Measurements from ENCODE around the gene HMGA1. TPM values are rescaled to one million over a fixed set of nuclear protein-coding genes. Genes with fewer than 3 reads are reported as not detected.

HMGA1 gene
- polyA plus RNA-seq, 3 donors = 11.4 to 37.9 (median 17.6) TPM

DNA sequence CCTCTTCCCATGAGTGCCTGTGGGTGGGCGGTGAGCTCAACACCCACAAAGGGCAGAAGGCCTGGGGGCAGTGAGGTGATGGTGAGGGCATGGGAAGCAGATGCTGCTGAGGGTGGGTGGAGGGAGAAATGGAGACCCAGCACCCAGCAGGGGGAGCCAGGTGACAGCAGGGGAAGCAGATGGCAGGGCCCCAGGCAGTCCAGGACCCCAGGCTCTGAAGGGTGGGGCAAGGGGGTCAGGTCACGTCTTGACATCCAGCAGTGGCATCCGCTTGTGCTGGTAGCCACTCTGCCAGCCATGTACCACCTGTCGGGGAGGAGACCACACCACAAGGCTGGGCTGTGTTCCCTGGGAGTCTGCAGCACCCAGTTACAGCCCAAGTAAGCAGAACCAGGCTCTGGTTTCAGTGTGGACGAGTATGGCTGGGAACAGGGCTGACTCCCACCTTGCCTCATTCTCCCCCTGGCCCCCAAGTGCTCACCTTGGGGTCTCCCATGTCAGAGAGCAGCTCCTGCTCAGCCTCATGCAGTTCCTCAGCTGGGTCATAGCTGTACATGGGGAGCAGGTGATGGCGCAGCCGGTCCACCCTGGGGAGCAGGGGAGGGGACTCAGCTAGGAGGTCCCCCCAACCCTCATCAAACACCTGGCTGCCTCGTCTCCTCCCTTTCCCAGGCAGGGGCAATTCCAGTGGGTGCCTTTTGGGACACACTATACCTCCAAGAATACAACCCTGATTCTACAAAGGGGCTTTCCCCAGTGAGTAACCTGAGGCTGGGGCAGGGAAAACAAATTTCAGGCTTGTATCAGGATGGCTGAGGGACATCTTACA lies 10.1 kb downstream of the HMGA1 start:
- Histone ChIP-seq H3K27me3 (ENCODE audit: control insufficient read depth in 2 of 2, insufficient read depth in 2 of 2, low read length in 2 of 2) (no peaks in the 10 kb centered on the region), H3K9me3 (replicated peaks in 1 of 2; ENCODE audit: control insufficient read depth in 1 of 2, insufficient read depth in 1 of 2, low read length in 2 of 2) (no peaks in the 10 kb centered on the region), H3K4me2 (replicated peaks; ENCODE audit: extremely low read depth, low read length, poor library complexity, severe bottlenecking) (no peak overlapping the region), H3K36me3 (replicated peaks in 1 of 2; ENCODE audit: control insufficient read depth in 1 of 2, insufficient read depth in 2 of 2, low read length in 2 of 2) (peaks cover 16 to 19% of the 10 kb centered on the region in 2 donors), H4K20me1 (ENCODE audit: insufficient read depth, low read length) (peaks cover 50% of the 10 kb centered on the region), H3K79me2 (ENCODE audit: insufficient read depth, low read length) (peaks cover 8% of the 10 kb centered on the region), H3K27ac (ENCODE audit: low read depth in 1 of 2, low read length in 2 of 2) (peak overlapping the region in 1 of 2 donors; percentile 11), H3K4me1 (ENCODE audit: control insufficient read depth in 1 of 2, insufficient read depth in 2 of 2, low read length in 2 of 2) (peaks cover 39 to 50% of the 10 kb centered on the region in 2 donors), H2AFZ (ENCODE audit: insufficient read depth, low read depth, low read length, poor library complexity, severe bottlenecking) (no peak overlapping the region), H3K9ac (ENCODE audit: insufficient read depth, low read length, poor library complexity, severe bottlenecking) (no peak overlapping the region), H3K4me3 (replicated peaks in 1 of 3; ENCODE audit: low read depth in 2 of 3, low read length in 3 of 3) (no peak overlapping the region)
- Mint-ChIP-seq H3K27ac (peak overlapping the region; percentile 33 to 82 (median 60)), H3K36me3 (peaks cover 33 to 40% of the 10 kb centered on the region in 2 donors), H3K4me3 (no peak overlapping the region), H3K9me3 (no peaks in the 10 kb centered on the region), H3K4me1 (peaks cover 65% of the 10 kb centered on the region), H3K27me3 (ENCODE audit: low read depth in 3 of 3) (no peaks in the 10 kb centered on the region)
- TF ChIP-seq, protein P1, sequence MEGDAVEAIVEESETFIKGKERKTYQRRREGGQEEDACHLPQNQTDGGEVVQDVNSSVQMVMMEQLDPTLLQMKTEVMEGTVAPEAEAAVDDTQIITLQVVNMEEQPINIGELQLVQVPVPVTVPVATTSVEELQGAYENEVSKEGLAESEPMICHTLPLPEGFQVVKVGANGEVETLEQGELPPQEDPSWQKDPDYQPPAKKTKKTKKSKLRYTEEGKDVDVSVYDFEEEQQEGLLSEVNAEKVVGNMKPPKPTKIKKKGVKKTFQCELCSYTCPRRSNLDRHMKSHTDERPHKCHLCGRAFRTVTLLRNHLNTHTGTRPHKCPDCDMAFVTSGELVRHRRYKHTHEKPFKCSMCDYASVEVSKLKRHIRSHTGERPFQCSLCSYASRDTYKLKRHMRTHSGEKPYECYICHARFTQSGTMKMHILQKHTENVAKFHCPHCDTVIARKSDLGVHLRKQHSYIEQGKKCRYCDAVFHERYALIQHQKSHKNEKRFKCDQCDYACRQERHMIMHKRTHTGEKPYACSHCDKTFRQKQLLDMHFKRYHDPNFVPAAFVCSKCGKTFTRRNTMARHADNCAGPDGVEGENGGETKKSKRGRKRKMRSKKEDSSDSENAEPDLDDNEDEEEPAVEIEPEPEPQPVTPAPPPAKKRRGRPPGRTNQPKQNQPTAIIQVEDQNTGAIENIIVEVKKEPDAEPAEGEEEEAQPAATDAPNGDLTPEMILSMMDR (IDR thresholded peaks at IDR 0.05) = peak; percentile 27
- DNase-seq = peak in 1 of 3 donors; percentile 52
- intact Hi-C loops (cut with micrococcal nuclease) = loop anchor here in 1 of 2 donors (5.0 kb wide), 1 partner anchor 49 kb away; no protein-coding TSS in a partner anchor
- 75% methylated on average over 5 of the region's 8 CpGs for WGBS (ENCODE audit: insufficient coverage)

DNA sequence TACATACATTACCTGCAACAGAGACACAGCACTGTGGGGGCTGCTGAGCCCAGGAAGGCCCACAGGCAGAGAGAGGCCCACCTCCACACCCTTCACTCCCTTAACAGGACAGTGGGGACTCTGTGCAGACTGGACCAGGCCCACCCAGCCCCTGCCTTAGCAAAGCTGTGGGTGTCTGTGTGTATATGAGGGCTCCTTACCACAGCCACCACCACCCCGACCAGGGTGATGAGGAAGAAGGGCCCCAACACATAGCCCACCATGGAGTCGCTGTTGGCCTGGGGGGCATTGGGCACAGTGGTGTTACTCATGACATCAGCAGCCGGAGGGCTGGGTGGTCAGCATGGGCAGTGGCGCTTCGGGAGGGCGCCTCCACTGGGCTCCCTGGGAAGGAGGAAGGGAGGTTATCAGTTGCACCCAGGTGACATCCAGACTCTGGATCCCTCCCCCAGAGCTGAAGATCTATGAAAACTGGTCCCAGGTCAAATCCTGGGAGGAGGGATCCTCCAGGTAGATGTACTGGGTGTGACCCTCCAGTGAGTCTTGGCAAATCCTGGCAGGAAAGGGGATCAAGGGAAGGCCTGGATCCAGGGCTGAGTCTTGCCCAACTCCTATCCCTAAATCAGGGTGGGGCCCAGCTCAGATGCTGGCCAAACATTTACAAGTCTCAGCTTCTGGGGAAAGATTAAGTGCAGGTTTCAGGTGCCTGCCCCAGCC lies 11.0 kb downstream of the HMGA1 start:
- H3K4me1 Mint-ChIP-seq = peaks cover 65% of the 10 kb centered on the region
- H3K9me3 Mint-ChIP-seq = no peaks in the 10 kb centered on the region
- Histone ChIP-seq H3K9me3 (replicated peaks in 1 of 2; ENCODE audit: control insufficient read depth in 1 of 2, insufficient read depth in 1 of 2, low read length in 2 of 2) (no peaks in the 10 kb centered on the region), H3K4me2 (replicated peaks; ENCODE audit: extremely low read depth, low read length, poor library complexity, severe bottlenecking) (peak overlapping the region; percentile 96), H3K4me3 (replicated peaks in 1 of 3; ENCODE audit: low read depth in 2 of 3, low read length in 3 of 3) (peak overlapping the region in 1 of 3 experiments; percentile 82), H3K9ac (ENCODE audit: insufficient read depth, low read length, poor library complexity, severe bottlenecking) (no peak overlapping the region), H3K4me1 (ENCODE audit: control insufficient read depth in 1 of 2, insufficient read depth in 2 of 2, low read length in 2 of 2) (peaks cover 39 to 50% of the 10 kb centered on the region in 2 donors), H4K20me1 (ENCODE audit: insufficient read depth, low read length) (peaks cover 46% of the 10 kb centered on the region), H2AFZ (ENCODE audit: insufficient read depth, low read depth, low read length, poor library complexity, severe bottlenecking) (no peak overlapping the region), H3K79me2 (ENCODE audit: insufficient read depth, low read length) (peaks cover 8% of the 10 kb centered on the region), H3K36me3 (replicated peaks in 1 of 2; ENCODE audit: control insufficient read depth in 1 of 2, insufficient read depth in 2 of 2, low read length in 2 of 2) (peaks cover 10 to 11% of the 10 kb centered on the region in 2 donors), H3K27ac (ENCODE audit: low read depth in 1 of 2, low read length in 2 of 2) (peak overlapping the region; percentile 95 to 96), H3K27me3 (ENCODE audit: control insufficient read depth in 2 of 2, insufficient read depth in 2 of 2, low read length in 2 of 2) (no peaks in the 10 kb centered on the region)
- TF ChIP-seq, protein P1 (IDR thresholded peaks at IDR 0.05) = no peak
- intact Hi-C loops (cut with micrococcal nuclease) = loop anchor here (1.0 to 5.0 kb wide), 4 partner anchors 50 to 177 kb away; no protein-coding TSS in a partner anchor
- no peaks in the 10 kb centered on the region for H3K27me3 Mint-ChIP-seq (ENCODE audit: low read depth in 3 of 3)
- H3K36me3 Mint-ChIP-seq = peaks cover 24 to 31% of the 10 kb centered on the region in 2 donors
- 83% methylated on average over 4 of the region's 6 CpGs for WGBS (ENCODE audit: insufficient coverage)
- no peak for DNase-seq
- peak overlapping the region in 1 of 2 donors; percentile 95 for H3K4me3 Mint-ChIP-seq
- H3K27ac Mint-ChIP-seq = peak overlapping the region; percentile 38 to 98 (median 97)
